Epithelial cell of prostate (primary cell): ENCODE data around the gene CPA4.

Experiments used
- DNase-seq: peaks from one replicate; pipeline ENCODE4 v3.0.0-alpha.2; 2011; ENCODE audit warnings: low read depth, low spot score
- H3K27ac ChIP-seq: fragments of 450-650 bp; 2 replicates; pipeline ENCODE4 v1.5.1; 2017; ENCODE audit warnings: mild to moderate bottlenecking

Gene CPA4

GRCh38 chr7:130359276-130359857 is 66.4 kb downstream of the CPA4 start:
- DNase-seq: peak; percentile 68
- H3K27ac ChIP-seq: peak overlapping the region; percentile 55

GRCh38 chr7:130360518-130360917 is 67.6 kb downstream of the CPA4 start:
- DNase-seq: no peak

GRCh38 chr7:130361681-130362080 is 68.7 kb downstream of the CPA4 start:
- DNase-seq: no peak
- no peak overlapping the region for H3K27ac ChIP-seq

More at GRCh38 chr7:130360518-130360917, 67.6 kb downstream of the CPA4 start:
- no peak overlapping the region for H3K27ac ChIP-seq

GRCh38 chr7:130362251-130362816 is 69.4 kb downstream of the CPA4 start:
- no peak overlapping the region for H3K27ac ChIP-seq
- DNase-seq: no peak

GRCh38 chr7:130363026-130363847 is 70.3 kb downstream of the CPA4 start:
- peak overlapping the region; percentile 65 for H3K27ac ChIP-seq
- DNase-seq: peak; percentile 98

GRCh38 chr7:130364451-130364850 is 71.5 kb downstream of the CPA4 start:
- H3K27ac ChIP-seq: peak overlapping the region; percentile 65
- no peak for DNase-seq

- no peak overlapping the region for H3K27ac ChIP-seq
- DNase-seq: no peak
Observed at GRCh38 chr7:130365088-130365487, 72.1 kb downstream of the CPA4 start.

- no peak for DNase-seq
- H3K27ac ChIP-seq: peak overlapping the region; percentile 16
Observed at GRCh38 chr7:130365511-130366441, 72.8 kb downstream of the CPA4 start.

- peak overlapping the region; percentile 16 for H3K27ac ChIP-seq
- no peak for DNase-seq
Observed at GRCh38 chr7:130366564-130366963, 73.6 kb downstream of the CPA4 start.

- H3K27ac ChIP-seq: no peak overlapping the region
- DNase-seq: no peak
Observed at GRCh38 chr7:130367088-130367755, 74.3 kb downstream of the CPA4 start.

- H3K27ac ChIP-seq: no peak overlapping the region
- DNase-seq: no peak
Observed at GRCh38 chr7:130367836-130368746, 75.1 kb downstream of the CPA4 start.

GRCh38 chr7:130369110-130369711 is 76.2 kb downstream of the CPA4 start:
- peak; percentile 64 for DNase-seq
- peak overlapping the region; percentile 5 for H3K27ac ChIP-seq

- DNase-seq: no peak
- no peak overlapping the region for H3K27ac ChIP-seq
Observed at GRCh38 chr7:130369831-130370550, 77.0 kb downstream of the CPA4 start.

GRCh38 chr7:130371046-130371445 is 78.1 kb downstream of the CPA4 start:
- DNase-seq: no peak
- H3K27ac ChIP-seq: no peak overlapping the region

- DNase-seq: no peak
- H3K27ac ChIP-seq: peak overlapping the region; percentile 95
Observed at GRCh38 chr7:130372402-130373165, 79.6 kb downstream of the CPA4 start.
